Thyroid gland (tissue), 4 donors: ENCODE measurements around the gene XPC. TPM values are rescaled to one million over a fixed set of nuclear protein-coding genes. Genes with fewer than 3 reads are reported as not detected.
"Not testable (repeated sequence)": the region's sequence is repeated elsewhere in the genome, so short reads cannot be mapped to it uniquely, and the experiment has no call there.

Experiments used
- DNase-seq, 2 donors: peaks; one replicate each; pipeline ENCODE4 v3.0.0-alpha.2; 2019
- H3K27ac ChIP-seq, 3 donors: fragments of 200-600 bp; sonication (generic); 1 replicate in 2 of 3; 2 replicates in 1 of 3; pipeline ENCODE4 v1.5.1; 2016 to 2019; ENCODE audit warnings: mild to moderate bottlenecking in 1 of 3, moderate library complexity in 1 of 3
- H3K27me3 ChIP-seq: fragments of 200-600 bp; sonication (generic); one replicate; pipeline ENCODE4 v1.5.1; 2019
- H3K36me3 ChIP-seq, 2 donors: fragments of 200-600 bp; sonication (generic); one replicate each; pipeline ENCODE4 v1.5.1; 2016 to 2019
- H3K4me1 ChIP-seq, 2 donors: fragments of 200-600 bp; sonication (generic); one replicate each; pipeline ENCODE4 v1.5.1; 2017 to 2019
- H3K4me3 ChIP-seq, 3 donors: fragments of 200-600 bp; sonication (generic); replicated peaks in 1 of 3; 1 replicate in 2 of 3; 2 replicates in 1 of 3; pipeline ENCODE4 v1.5.1; 2016; ENCODE audit warnings: mild to moderate bottlenecking in 1 of 3
- H3K9me3 ChIP-seq: fragments of 200-600 bp; sonication (generic); one replicate; pipeline ENCODE4 v1.5.1; 2017
- CTCF ChIP-seq, 6 experiments: fragments of 200-600 bp in 3 of 6; fragments of 450-650 bp in 3 of 6; sonication (generic) in 3 of 6; IDR thresholded peaks; one replicate each; pipeline ENCODE4 v1.5.1; 2016 to 2019; ENCODE audit warnings: antibody characterized with exemption in 6 of 6, mild to moderate bottlenecking in 2 of 6, inconsistent platforms in 1 of 6, moderate library complexity in 1 of 6
- POLR2A ChIP-seq, 2 donors: fragments of 450-650 bp; IDR thresholded peaks; one replicate each; pipeline ENCODE4 v1.6.1; 2017; ENCODE audit warnings: antibody characterized with exemption in 2 of 2, mild to moderate bottlenecking in 2 of 2, moderate library complexity in 1 of 2
- WGBS, 2 donors: methylation state at CpG; one replicate each; pipeline ENCODE4 v1.1.5; 2017; 5-methylcytosine and 5-hydroxymethylcytosine counted together
- intact Hi-C: fragments of 100-400 bp; cut with DNase I; formaldehyde crosslinking; loops from one replicate; pipeline ENCODE4 v1.15.1; 2023
- total RNA-seq, 4 donors: library from RNA; depleted of rRNA; stranded (reverse); fragments of >200 nt; gene quantifications; one replicate each; pipeline ENCODE4 v1.2.3, GENCODE V29; 2016

XPC gene
- total RNA-seq, 4 donors from 2014 or later = 53.4 to 69.3 (median 60.8) TPM

- no peak for TF ChIP-seq POLR2A (IDR thresholded peaks at IDR 0.05)
- H3K4me3 ChIP-seq = peak overlapping the region; percentile 81 to 99 (median 82)
- H3K27me3 ChIP-seq = no peaks in the 10 kb centered on the region
- 1% methylated on average over 18 to 32 of the region's 37 CpGs for WGBS, 2 donors
- intact Hi-C loops = loop anchor here (10.0 kb wide), 1 partner anchor 51 kb away; the partner anchor contains the start of genes LSM3 and XPC
- peaks cover 26 to 27% of the 10 kb centered on the region in 2 donors for H3K4me1 ChIP-seq
- H3K36me3 ChIP-seq = peaks cover 0 to 5% of the 10 kb centered on the region in 2 donors
- H3K27ac ChIP-seq = peak overlapping the region; percentile 59 to 95 (median 66)
- H3K9me3 ChIP-seq = no peaks in the 10 kb centered on the region
- peak; percentile 56 to 71 for DNase-seq
Observed at GRCh38 chr3:14124223-14124614, 54.2 kb downstream of the XPC start.

- Histone ChIP-seq H3K9me3 (no peaks in the 10 kb centered on the region), H3K4me3 (peak overlapping the region; percentile 81 to 99 (median 82)), H3K36me3 (peaks cover 0 to 1% of the 10 kb centered on the region in 2 donors), H3K27me3 (no peaks in the 10 kb centered on the region), H3K27ac (peak overlapping the region in 1 of 3 donors; percentile 66), H3K4me1 (peaks cover 26 to 28% of the 10 kb centered on the region in 2 donors)
- no peak for DNase-seq
- 50 to 54% methylated on average over 15 of the region's 15 CpGs for WGBS, 2 donors
- TF ChIP-seq CTCF (IDR thresholded peaks at IDR 0.05) (no peak), POLR2A (IDR thresholded peaks at IDR 0.05) (no peak)
- intact Hi-C loops = loop anchor here (10.0 kb wide), 1 partner anchor 51 kb away; the partner anchor contains the start of genes LSM3 and XPC
Observed at GRCh38 chr3:14123308-14124222, 54.8 kb downstream of the XPC start.

- H3K4me1 ChIP-seq = peaks cover 26 to 30% of the 10 kb centered on the region in 2 donors
- intact Hi-C loops = loop anchor here (10.0 kb wide), 1 partner anchor 52 kb away; the partner anchor contains the start of genes LSM3 and XPC
- H3K27ac ChIP-seq = no peak overlapping the region
- 86 to 89% methylated on average over 3 of the region's 3 CpGs for WGBS, 2 donors
- H3K9me3 ChIP-seq = no peaks in the 10 kb centered on the region
- DNase-seq = no peak
- H3K27me3 ChIP-seq = no peaks in the 10 kb centered on the region
- TF ChIP-seq CTCF (IDR thresholded peaks at IDR 0.05) (no peak), POLR2A (IDR thresholded peaks at IDR 0.05) (no peak)
- H3K36me3 ChIP-seq = no peaks in the 10 kb centered on the region
- H3K4me3 ChIP-seq = no peak overlapping the region
Observed at GRCh38 chr3:14122301-14122700, 56.1 kb downstream of the XPC start.

GRCh38 chr3:14121859-14122258, 56.5 kb downstream of the XPC start:
- 90 to 93% methylated on average over 5 of the region's 5 CpGs for WGBS, 2 donors
- no peak overlapping the region for H3K27ac ChIP-seq

GRCh38 chr3:14120921-14121448, 57.4 kb downstream of the XPC start:
- DNase-seq, H3K4me3 ChIP-seq, H3K27ac ChIP-seq, H3K27me3 ChIP-seq, H3K36me3 ChIP-seq, H3K9me3 ChIP-seq: not testable (repeated sequence)
- intact Hi-C loops = loop anchor here (10.0 kb wide), 1 partner anchor 54 kb away; the partner anchor contains the start of genes LSM3 and XPC
- peaks cover 15 to 17% of the 10 kb centered on the region in 2 donors for H3K4me1 ChIP-seq
- WGBS, 2 donors = 97 to 98% methylated on average over 2 of the region's 2 CpGs

More at GRCh38 chr3:14121859-14122258, 56.5 kb downstream of the XPC start:
- Histone ChIP-seq H3K36me3 (no peaks in the 10 kb centered on the region), H3K4me1 (peaks cover 23 to 26% of the 10 kb centered on the region in 2 donors), H3K9me3 (no peaks in the 10 kb centered on the region), H3K4me3 (no peak overlapping the region), H3K27me3 (no peaks in the 10 kb centered on the region)
- DNase-seq = no peak
- TF ChIP-seq POLR2A (IDR thresholded peaks at IDR 0.05) = no peak
- TF ChIP-seq CTCF (IDR thresholded peaks at IDR 0.05) = no peak
- intact Hi-C loops = loop anchor here (10.0 kb wide), 1 partner anchor 53 kb away; the partner anchor contains the start of genes LSM3 and XPC
